Vagina (tissue), 2 donors: ENCODE measurements around the gene PCBP3.

Experiments used
- POLR2A ChIP-seq, 2 donors: fragments of 450-650 bp; IDR thresholded peaks; one replicate each; pipeline ENCODE4 v1.6.1; 2017; ENCODE audit warnings: antibody characterized with exemption in 2 of 2, mild to moderate bottlenecking in 2 of 2, moderate library complexity in 2 of 2
- POLR2AphosphoS5 ChIP-seq, 2 donors: sonication (generic); formaldehyde crosslinking; IDR thresholded peaks; one replicate each; pipeline ENCODE4 v1.9.0; 2017; ENCODE audit warnings: antibody characterized with exemption in 2 of 2, mild to moderate bottlenecking in 2 of 2, low read depth in 1 of 2; ENCODE audit not compliant: insufficient read depth in 1 of 2
- TF ChIP-seq, protein P1 (sequence below), 3 experiments: fragments of 450-650 bp in 2 of 3; fragments of 200-600 bp in 1 of 3; sonication (generic) in 1 of 3; IDR thresholded peaks; one replicate each; pipeline ENCODE4 v1.5.1; 2017 to 2019; ENCODE audit warnings: antibody characterized with exemption in 3 of 3, mild to moderate bottlenecking in 2 of 3, moderate library complexity in 2 of 3

GRCh38 chr21:45954261-45954660, 310.7 kb downstream of the PCBP3 start:
- TF ChIP-seq, protein P1, sequence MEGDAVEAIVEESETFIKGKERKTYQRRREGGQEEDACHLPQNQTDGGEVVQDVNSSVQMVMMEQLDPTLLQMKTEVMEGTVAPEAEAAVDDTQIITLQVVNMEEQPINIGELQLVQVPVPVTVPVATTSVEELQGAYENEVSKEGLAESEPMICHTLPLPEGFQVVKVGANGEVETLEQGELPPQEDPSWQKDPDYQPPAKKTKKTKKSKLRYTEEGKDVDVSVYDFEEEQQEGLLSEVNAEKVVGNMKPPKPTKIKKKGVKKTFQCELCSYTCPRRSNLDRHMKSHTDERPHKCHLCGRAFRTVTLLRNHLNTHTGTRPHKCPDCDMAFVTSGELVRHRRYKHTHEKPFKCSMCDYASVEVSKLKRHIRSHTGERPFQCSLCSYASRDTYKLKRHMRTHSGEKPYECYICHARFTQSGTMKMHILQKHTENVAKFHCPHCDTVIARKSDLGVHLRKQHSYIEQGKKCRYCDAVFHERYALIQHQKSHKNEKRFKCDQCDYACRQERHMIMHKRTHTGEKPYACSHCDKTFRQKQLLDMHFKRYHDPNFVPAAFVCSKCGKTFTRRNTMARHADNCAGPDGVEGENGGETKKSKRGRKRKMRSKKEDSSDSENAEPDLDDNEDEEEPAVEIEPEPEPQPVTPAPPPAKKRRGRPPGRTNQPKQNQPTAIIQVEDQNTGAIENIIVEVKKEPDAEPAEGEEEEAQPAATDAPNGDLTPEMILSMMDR (IDR thresholded peaks at IDR 0.05) = no peak
- TF ChIP-seq POLR2A (IDR thresholded peaks at IDR 0.05) = no peak
- TF ChIP-seq POLR2AphosphoS5 (IDR thresholded peaks at IDR 0.05; ENCODE audit: insufficient read depth in 1 of 2, low read depth in 1 of 2) = no peak
